ENCODE results near the gene PRAMEF1. TPM values are rescaled to one million over a fixed set of nuclear protein-coding genes. Genes with fewer than 3 reads are reported as not detected.
"Not testable (repeated sequence)": the region's sequence is repeated elsewhere in the genome, so short reads cannot be mapped to it uniquely, and the experiment has no call there.

The PRAMEF1 gene, protein sequence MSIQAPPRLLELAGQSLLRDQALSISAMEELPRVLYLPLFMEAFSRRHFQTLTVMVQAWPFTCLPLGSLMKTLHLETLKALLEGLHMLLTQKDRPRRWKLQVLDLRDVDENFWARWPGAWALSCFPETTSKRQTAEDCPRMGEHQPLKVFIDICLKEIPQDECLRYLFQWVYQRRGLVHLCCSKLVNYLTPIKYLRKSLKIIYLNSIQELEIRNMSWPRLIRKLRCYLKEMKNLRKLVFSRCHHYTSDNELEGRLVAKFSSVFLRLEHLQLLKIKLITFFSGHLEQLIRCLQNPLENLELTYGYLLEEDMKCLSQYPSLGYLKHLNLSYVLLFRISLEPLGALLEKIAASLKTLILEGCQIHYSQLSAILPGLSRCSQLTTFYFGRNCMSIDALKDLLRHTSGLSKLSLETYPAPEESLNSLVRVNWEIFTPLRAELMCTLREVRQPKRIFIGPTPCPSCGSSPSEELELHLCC
- polyA plus RNA-seq (not detected in 3 replicates), polyA minus RNA-seq (not detected in 3 replicates)
- polyA plus RNA-seq (2011; ENCODE audit: low read depth): not detected
- not detected in 2 replicates for polyA plus RNA-seq (2011; cell fraction: cytosol; rRNA removed)
- not detected in 2 replicates for polyA plus RNA-seq (2011; cell fraction: nucleus; rRNA removed)
- polyA plus RNA-seq (2012; ENCODE audit: low replicate concordance): not detected in 2 replicates
- not detected for polyA minus RNA-seq (2011; cell fraction: cytosol; rRNA and poly(A)+ RNA removed)
- not detected in 2 replicates for polyA minus RNA-seq (2011; cell fraction: nucleus; rRNA and poly(A)+ RNA removed)

DNA sequence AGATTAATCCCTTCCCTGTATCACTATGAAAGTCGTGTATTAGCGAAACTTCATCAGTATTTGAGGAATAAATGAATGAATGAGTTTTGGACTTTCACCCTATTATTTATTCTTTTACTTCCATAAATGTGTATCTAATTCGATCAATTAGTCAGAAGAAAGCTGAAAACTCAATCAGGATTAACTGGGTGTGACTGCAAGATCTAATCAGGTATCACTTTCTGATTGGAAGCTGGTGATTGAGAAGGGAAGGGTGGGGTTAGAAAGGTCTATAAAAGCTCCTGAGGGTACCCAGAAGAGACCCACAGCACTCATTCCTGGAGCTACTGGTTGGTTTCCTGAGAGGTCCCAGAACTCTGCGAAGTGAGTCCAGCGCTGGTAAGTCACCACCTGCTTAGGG, at the start of gene PRAMEF1:
PRAMEF1 (plus strand) TSS at position 301 of the 400 bp plus-strand sequence. CDS start 1,831 bp downstream, outside the sequence.
- H3K4me1 ChIP-seq (ENCODE audit: control insufficient read depth, extremely low read depth, insufficient read depth, low read length); H2AFZ ChIP-seq (ENCODE audit: control insufficient read depth, low read length); H3K27me3 ChIP-seq (ENCODE audit: control insufficient read depth, extremely low read depth, insufficient read depth, low read length); H3K4me2 ChIP-seq (ENCODE audit: control insufficient read depth, extremely low read depth, insufficient read depth, low read depth, low read length); H3K9ac ChIP-seq (ENCODE audit: control insufficient read depth, extremely low read depth, insufficient read depth, low read length); FAIRE-seq; dilution Hi-C loops (cut with MboI; ENCODE audit: extremely low pct_ligation_motif_present, low sequenced_read_pairs); H4K20me1 ChIP-seq (ENCODE audit: control insufficient read depth, extremely low read depth, insufficient read depth, low read length); H3K9me3 ChIP-seq (ENCODE audit: control insufficient read depth, low read depth, low read length); H3K4me3 ChIP-seq (ENCODE audit: control insufficient read depth in 2 of 3, extremely low read depth in 1 of 3, insufficient read depth in 2 of 3, low read depth in 1 of 3, low read length in 3 of 3); DNase-seq (ENCODE audit: low read depth, low spot score); H3K79me2 ChIP-seq (ENCODE audit: control insufficient read depth, insufficient read depth, low read length); H3K27ac ChIP-seq (ENCODE audit: control insufficient read depth, insufficient read depth, low read length); H3K36me3 ChIP-seq (ENCODE audit: control insufficient read depth in 2 of 2, extremely low read depth in 1 of 2, insufficient read depth in 2 of 2, low read length in 2 of 2); H3K9me1 ChIP-seq (ENCODE audit: control insufficient read depth, extremely low read depth, insufficient read depth, low read length): not testable (repeated sequence)

DNA sequence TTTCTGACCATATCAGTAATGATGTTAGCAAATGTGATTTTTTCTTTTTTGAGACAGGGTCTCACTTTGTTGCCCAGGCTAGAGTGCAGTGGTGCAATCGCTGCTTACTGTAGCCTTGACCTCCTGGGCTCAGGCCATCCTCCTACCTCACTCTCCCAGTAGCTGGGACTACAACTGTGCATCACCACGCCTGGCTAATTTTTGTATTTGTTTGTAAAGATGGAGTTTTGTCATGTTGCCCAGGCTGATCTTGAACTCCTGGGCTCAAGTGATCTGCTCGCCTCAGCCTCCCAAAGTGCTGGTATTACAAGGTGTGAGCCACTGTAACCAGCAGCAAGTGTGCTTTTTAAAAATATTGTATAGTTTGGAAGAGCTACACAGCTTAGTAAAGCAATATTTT, 49.3 kb upstream of the PRAMEF1 start:
- TF ChIP-seq, protein P1, sequence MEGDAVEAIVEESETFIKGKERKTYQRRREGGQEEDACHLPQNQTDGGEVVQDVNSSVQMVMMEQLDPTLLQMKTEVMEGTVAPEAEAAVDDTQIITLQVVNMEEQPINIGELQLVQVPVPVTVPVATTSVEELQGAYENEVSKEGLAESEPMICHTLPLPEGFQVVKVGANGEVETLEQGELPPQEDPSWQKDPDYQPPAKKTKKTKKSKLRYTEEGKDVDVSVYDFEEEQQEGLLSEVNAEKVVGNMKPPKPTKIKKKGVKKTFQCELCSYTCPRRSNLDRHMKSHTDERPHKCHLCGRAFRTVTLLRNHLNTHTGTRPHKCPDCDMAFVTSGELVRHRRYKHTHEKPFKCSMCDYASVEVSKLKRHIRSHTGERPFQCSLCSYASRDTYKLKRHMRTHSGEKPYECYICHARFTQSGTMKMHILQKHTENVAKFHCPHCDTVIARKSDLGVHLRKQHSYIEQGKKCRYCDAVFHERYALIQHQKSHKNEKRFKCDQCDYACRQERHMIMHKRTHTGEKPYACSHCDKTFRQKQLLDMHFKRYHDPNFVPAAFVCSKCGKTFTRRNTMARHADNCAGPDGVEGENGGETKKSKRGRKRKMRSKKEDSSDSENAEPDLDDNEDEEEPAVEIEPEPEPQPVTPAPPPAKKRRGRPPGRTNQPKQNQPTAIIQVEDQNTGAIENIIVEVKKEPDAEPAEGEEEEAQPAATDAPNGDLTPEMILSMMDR (optimal IDR thresholded peaks at IDR 0.05 in 1 of 3, IDR thresholded peaks at IDR 0.05 in 1 of 3, conservative IDR thresholded peaks at IDR 0.05 in 1 of 3; ENCODE audit: extremely low read depth in 1 of 3, insufficient read depth in 2 of 3, low read length in 3 of 3): no peak
- TF ChIP-seq EZH2 (IDR thresholded peaks at IDR 0.05; ENCODE audit: low read length): no peak
- H3K27ac ChIP-seq (ENCODE audit: control insufficient read depth, insufficient read depth, low read length): no peak overlapping the region

More for the DNA sequence above, 49.3 kb upstream of the PRAMEF1 start:
- Histone ChIP-seq H3K36me3 (ENCODE audit: control insufficient read depth in 2 of 2, extremely low read depth in 1 of 2, insufficient read depth in 2 of 2, low read length in 2 of 2) (no peaks in the 10 kb centered on the region), H3K4me1 (ENCODE audit: control insufficient read depth, extremely low read depth, insufficient read depth, low read length) (no peaks in the 10 kb centered on the region), H3K4me2 (ENCODE audit: control insufficient read depth, extremely low read depth, insufficient read depth, low read depth, low read length) (no peak overlapping the region), H4K20me1 (ENCODE audit: control insufficient read depth, extremely low read depth, insufficient read depth, low read length) (no peaks in the 10 kb centered on the region), H3K27me3 (ENCODE audit: control insufficient read depth, extremely low read depth, insufficient read depth, low read length) (no peaks in the 10 kb centered on the region), H3K9me3 (ENCODE audit: control insufficient read depth, low read depth, low read length) (no peaks in the 10 kb centered on the region), H2AFZ (ENCODE audit: control insufficient read depth, low read length) (no peak overlapping the region), H3K9ac (ENCODE audit: control insufficient read depth, extremely low read depth, insufficient read depth, low read length) (no peak overlapping the region), H3K4me3 (ENCODE audit: control insufficient read depth in 2 of 3, extremely low read depth in 1 of 3, insufficient read depth in 2 of 3, low read depth in 1 of 3, low read length in 3 of 3) (no peak overlapping the region), H3K9me1 (ENCODE audit: control insufficient read depth, extremely low read depth, insufficient read depth, low read length) (no peaks in the 10 kb centered on the region), H3K79me2 (ENCODE audit: control insufficient read depth, insufficient read depth, low read length) (no peaks in the 10 kb centered on the region)
- DNase-seq (ENCODE audit: low read depth, low spot score) (no peak), FAIRE-seq (no peak)
- dilution Hi-C loops (cut with MboI; ENCODE audit: extremely low pct_ligation_motif_present, low sequenced_read_pairs): no loop called here

All from keratinocyte (primary cell).